Transverse colon (tissue), 4 donors: ENCODE data around the gene PDK2. TPM values are rescaled to one million over a fixed set of nuclear protein-coding genes. Genes with fewer than 3 reads are reported as not detected.
A peak's percentile ranks its signal among the peaks of the same experiment; 100 is the strongest.

ENCODE experiments used
- DNase-seq: peaks from one replicate; pipeline ENCODE4 v3.0.0-alpha.2; 2019
- H3K27ac ChIP-seq, 4 donors: fragments of 200-600 bp; sonication (generic); 2 replicates each; pipeline ENCODE4 v1.5.1; 2016 to 2018; ENCODE audit warnings: inconsistent platforms in 4 of 4
- H3K27me3 ChIP-seq: fragments of 200-600 bp; sonication (generic); 2 replicates; pipeline ENCODE4 v1.5.1; 2017; ENCODE audit warnings: inconsistent platforms
- H3K36me3 ChIP-seq, 4 donors: fragments of 200-600 bp; sonication (generic); 2 replicates each; pipeline ENCODE4 v1.5.1; 2017 to 2019; ENCODE audit warnings: inconsistent platforms in 4 of 4
- H3K4me1 ChIP-seq, 4 donors: fragments of 200-600 bp; sonication (generic); 2 replicates each; pipeline ENCODE4 v1.5.1; 2017 to 2020; ENCODE audit warnings: inconsistent platforms in 4 of 4
- H3K4me3 ChIP-seq, 4 donors: fragments of 200-600 bp; sonication (generic); 1 replicate in 1 of 4; 2 replicates in 3 of 4; pipeline versions ENCODE4 v1.5.1 to v1.6.1; 2017 to 2019; ENCODE audit warnings: inconsistent platforms in 4 of 4
- H3K9me3 ChIP-seq, 2 donors: fragments of 200-600 bp; sonication (generic); 2 replicates each; pipeline ENCODE4 v1.5.1; 2017 to 2019; ENCODE audit warnings: inconsistent platforms in 2 of 2
- CTCF ChIP-seq, 5 experiments: fragments of 200-600 bp in 3 of 5; fragments of 450-650 bp in 2 of 5; sonication (generic) in 3 of 5; IDR thresholded peaks; 1 replicate in 2 of 5; 2 replicates in 3 of 5; pipeline ENCODE4 v1.5.1; 2016 to 2017; ENCODE audit warnings: antibody characterized with exemption in 5 of 5, inconsistent platforms in 3 of 5, mild to moderate bottlenecking in 2 of 5, moderate library complexity in 1 of 5
- EP300 ChIP-seq: sonication (generic); formaldehyde crosslinking; IDR thresholded peaks from one replicate; pipeline ENCODE4 v1.6.1; 2017; ENCODE audit warnings: antibody characterized with exemption, low read depth
- POLR2A ChIP-seq: fragments of 450-650 bp; IDR thresholded peaks from one replicate; pipeline ENCODE4 v1.6.1; 2016; ENCODE audit warnings: antibody characterized with exemption, mild to moderate bottlenecking, moderate library complexity
- POLR2AphosphoS5 ChIP-seq, 3 donors: sonication (generic); formaldehyde crosslinking; IDR thresholded peaks; one replicate each; pipeline ENCODE4 v1.6.1; 2016; ENCODE audit warnings: antibody characterized with exemption in 3 of 3
- WGBS, 2 donors: methylation state at CpG; one replicate each; pipeline ENCODE4 v1.1.5; 2018; ENCODE audit warnings: low coverage in 1 of 2; 5-methylcytosine and 5-hydroxymethylcytosine counted together
- in situ Hi-C, 4 donors: fragments of 200-750 bp; cut with MboI; loops; one replicate each; pipeline versions ENCODE4 v1.15.0 to v1.15.1; 2017; ENCODE audit warnings: low sequenced_read_pairs in 3 of 4, low pct_ligation_motif_present in 1 of 4, low pct_unique_long_range_greater_than_20kb in 1 of 4
- intact Hi-C: fragments of 100-400 bp; cut with DNase I; formaldehyde crosslinking; loops from one replicate; pipeline ENCODE4 v1.15.1; 2023; ENCODE audit warnings: low total_unique reads
- total RNA-seq, 4 donors: library from RNA; depleted of rRNA; stranded (reverse); fragments of >200 nt; gene quantifications; one replicate each; pipeline ENCODE4 v1.1.0, GENCODE V29; 2016

The PDK2 gene
- total RNA-seq, 4 donors from 2014 or later: 84.6 to 292 (median 136) TPM

DNA sequence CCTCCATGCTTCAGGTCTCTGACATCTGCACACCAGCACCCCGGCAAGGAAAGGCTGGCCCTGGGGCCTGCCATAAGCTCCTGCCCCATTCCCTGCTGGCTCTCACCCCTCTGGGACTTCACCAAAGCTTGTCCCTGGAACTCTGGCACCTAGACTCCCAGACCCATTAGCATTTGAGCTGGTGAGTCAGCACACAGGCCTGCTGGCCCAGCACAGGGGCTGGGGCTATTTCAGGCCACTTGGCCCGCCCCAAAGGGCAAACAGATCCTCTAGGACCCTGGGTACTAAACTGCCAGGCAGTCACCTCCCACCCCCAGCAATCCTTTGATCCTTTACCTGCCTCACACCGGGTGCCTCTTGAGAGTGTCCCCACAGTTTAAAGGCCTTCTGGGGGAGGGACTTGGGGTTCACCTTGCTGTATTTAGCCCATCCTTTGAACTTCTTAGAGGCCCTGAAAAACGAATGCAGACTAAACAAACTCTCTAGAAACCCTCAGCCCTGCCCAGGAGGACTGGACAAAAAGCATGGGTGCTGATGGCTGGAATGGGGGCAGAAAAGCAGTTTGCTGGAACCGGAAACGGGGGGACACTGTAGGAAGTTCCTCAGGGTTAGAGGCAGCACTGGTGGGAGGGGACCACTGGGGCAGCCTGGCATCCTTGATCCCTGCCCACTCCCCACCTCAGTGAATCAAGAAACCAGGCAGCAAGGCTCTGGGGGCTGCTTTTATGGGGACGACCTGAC, 38.0 kb downstream of the PDK2 start:
- Histone ChIP-seq H3K27me3 (peaks cover 24% of the 10 kb centered on the region), H3K36me3 (peaks cover 0 to 26% (median 3%) of the 10 kb centered on the region in 4 donors), H3K9me3 (no peaks in the 10 kb centered on the region), H3K4me1 (peaks cover 10 to 38% (median 28%) of the 10 kb centered on the region in 4 donors), H3K4me3 (no peak overlapping the region), H3K27ac (peak overlapping the region; percentile 18 to 43 (median 27))
- intact Hi-C loops: no loop called here
- TF ChIP-seq POLR2AphosphoS5 (IDR thresholded peaks at IDR 0.05): no peak
- no peak for TF ChIP-seq EP300
- no peak for DNase-seq
- in situ Hi-C loops: no loop called here
- 72% methylated on average over 7 of the region's 7 CpGs; no CpG with 5 or more reads in 1 of the 2 donors for WGBS, 2 donors

DNA sequence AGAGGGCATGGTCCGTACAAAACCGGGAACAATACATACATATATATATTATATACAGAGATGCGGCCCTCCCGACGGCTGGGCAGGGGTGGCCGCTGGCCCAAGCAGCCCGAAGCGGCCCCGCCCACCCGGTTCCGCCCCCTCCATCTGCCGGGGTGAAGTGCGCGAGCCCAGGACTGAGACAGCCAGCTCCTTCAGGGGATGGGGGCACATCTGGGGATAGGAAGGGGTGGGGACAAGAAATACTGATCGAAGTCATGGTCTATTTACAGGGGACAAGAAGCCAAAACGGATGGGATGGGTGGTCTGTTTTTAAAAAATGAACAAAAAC, 38.6 kb downstream of the PDK2 start:
- peaks cover 9 to 33% (median 25%) of the 10 kb centered on the region in 4 donors for H3K4me1 ChIP-seq
- no peaks in the 10 kb centered on the region for H3K9me3 ChIP-seq
- H3K27me3 ChIP-seq: peaks cover 23% of the 10 kb centered on the region
- intact Hi-C loops (no loop called here), in situ Hi-C loops (no loop called here)
- H3K4me3 ChIP-seq: no peak overlapping the region
- no peak for TF ChIP-seq CTCF (IDR thresholded peaks at IDR 0.05)
- TF ChIP-seq EP300: no peak
- no peak for TF ChIP-seq POLR2A
- no peak for TF ChIP-seq POLR2AphosphoS5 (IDR thresholded peaks at IDR 0.05)
- 50 to 67% methylated on average over 1 to 15 of the region's 16 CpGs for WGBS, 2 donors
- H3K36me3 ChIP-seq: peaks cover 0 to 31% (median 6%) of the 10 kb centered on the region in 4 donors
- peak overlapping the region in 3 of 4 donors; percentile 18 to 32 (median 22) for H3K27ac ChIP-seq
- DNase-seq: no peak

DNA sequence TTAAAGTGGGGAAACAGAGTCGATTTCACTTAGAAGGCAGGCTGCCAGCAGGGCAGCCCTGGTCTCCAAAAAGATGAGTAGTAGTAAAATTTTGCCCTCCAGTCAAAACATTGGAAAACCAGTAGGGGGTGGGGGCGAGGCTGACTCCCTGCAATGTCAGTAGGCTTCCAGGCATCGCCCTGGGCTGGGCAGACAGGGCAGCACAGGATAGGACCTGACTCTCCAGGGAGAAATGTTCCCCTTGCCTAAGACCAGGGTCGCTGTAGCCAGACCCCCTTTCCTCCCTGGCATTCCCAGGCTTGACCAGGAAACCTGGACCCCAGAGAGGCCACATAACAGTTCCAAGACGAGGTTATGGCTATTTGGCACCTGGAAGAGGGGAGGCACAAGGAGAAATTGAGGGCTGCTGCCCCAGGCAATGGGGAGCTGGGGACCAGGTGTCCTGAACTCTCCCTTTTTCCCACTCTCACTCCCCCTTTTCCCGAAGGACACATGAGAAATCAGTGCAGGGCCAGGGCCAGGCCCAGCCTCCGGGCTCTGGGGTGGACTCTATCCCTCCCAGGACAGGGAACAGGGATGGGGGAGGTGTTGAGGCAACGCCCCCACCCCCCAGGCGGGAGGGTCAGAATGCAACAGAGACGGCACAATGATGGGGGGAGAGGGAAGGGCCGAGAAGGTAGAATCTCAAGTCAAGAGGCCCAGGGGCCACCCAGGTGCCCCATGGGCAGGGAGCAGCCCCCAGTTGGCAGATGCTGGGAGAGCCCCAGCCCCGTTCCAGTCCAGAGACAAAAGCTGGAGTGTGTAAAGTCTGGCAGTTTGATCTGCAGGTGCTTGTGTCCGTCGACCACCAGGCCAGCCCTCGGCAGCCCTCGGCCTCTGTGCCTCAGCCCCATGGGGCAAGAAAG, 39.3 kb downstream of the PDK2 start:
- in situ Hi-C loops (no loop called here), intact Hi-C loops (no loop called here)
- H3K4me1 ChIP-seq: peaks cover 1 to 26% (median 18%) of the 10 kb centered on the region in 4 donors
- 59 to 74% methylated on average over 3 to 16 of the region's 16 CpGs for WGBS, 2 donors
- H3K36me3 ChIP-seq: peaks cover 0 to 39% (median 10%) of the 10 kb centered on the region in 4 donors
- H3K9me3 ChIP-seq: no peaks in the 10 kb centered on the region
- no peak overlapping the region for H3K4me3 ChIP-seq
- H3K27me3 ChIP-seq: peaks cover 16% of the 10 kb centered on the region
- no peak for DNase-seq
- no peak overlapping the region for H3K27ac ChIP-seq
- TF ChIP-seq POLR2A (no peak), POLR2AphosphoS5 (IDR thresholded peaks at IDR 0.05) (no peak), CTCF (IDR thresholded peaks at IDR 0.05) (no peak), EP300 (no peak)

GRCh38 chr17:50135316-50136095, 40.4 kb downstream of the PDK2 start:
- in situ Hi-C loops: no loop called here
- Histone ChIP-seq H3K9me3 (no peaks in the 10 kb centered on the region), H3K36me3 (peaks cover 0 to 40% (median 11%) of the 10 kb centered on the region in 4 donors), H3K27me3 (peaks cover 5% of the 10 kb centered on the region), H3K4me3 (no peak overlapping the region), H3K27ac (no peak overlapping the region), H3K4me1 (peaks cover 0 to 20% (median 9%) of the 10 kb centered on the region in 4 donors)
- WGBS, 2 donors: 92 to 100% methylated on average over 1 to 15 of the region's 16 CpGs
- TF ChIP-seq EP300: no peak
- no peak for TF ChIP-seq POLR2AphosphoS5 (IDR thresholded peaks at IDR 0.05)
- no peak for TF ChIP-seq POLR2A
- no peak for TF ChIP-seq CTCF (IDR thresholded peaks at IDR 0.05)
- intact Hi-C loops: no loop called here
- no peak for DNase-seq
